C4-2B (cell line): Measurements from ENCODE around the gene TNFAIP8L1.

Source experiments
- CTCF ChIP-seq: fragments of 450-650 bp; conservative IDR thresholded peaks from 2 replicates; pipeline ENCODE4 v1.5.1; 2017; ENCODE audit warnings: mild to moderate bottlenecking
- ZFX ChIP-seq: fragments of 450-650 bp; IDR thresholded peaks from 2 replicates; pipeline ENCODE4 v1.6.1; 2017

- no peak for TF ChIP-seq CTCF
- no peak for TF ChIP-seq ZFX
Measured at GRCh38 chr19:4613254-4613751, 26.0 kb upstream of the TNFAIP8L1 start.
